Measurements from ENCODE around the gene MOB1B.
"Not testable (repeated sequence)": the region's sequence is repeated elsewhere in the genome, so short reads cannot be mapped to it uniquely, and the experiment has no call there.

MOB1B gene

GRCh38 chr4:71009890-71010588, 107.9 kb downstream of the MOB1B start:
- DNase-seq, result no peak

GRCh38 chr4:71011451-71011850, 109.3 kb downstream of the MOB1B start:
- no peak for DNase-seq

GRCh38 chr4:71017391-71017790, 115.2 kb downstream of the MOB1B start:
- DNase-seq, result not testable (repeated sequence)

GRCh38 chr4:71020611-71021010, 118.4 kb downstream of the MOB1B start:
- no peak for DNase-seq

- DNase-seq, result no peak
Measured at GRCh38 chr4:71025654-71026053, 123.5 kb downstream of the MOB1B start.

- DNase-seq, result no peak
Measured at GRCh38 chr4:71026086-71026485, 123.9 kb downstream of the MOB1B start.

- DNase-seq, result no peak
Measured at GRCh38 chr4:71027611-71028010, 125.4 kb downstream of the MOB1B start.

GRCh38 chr4:71029504-71029903, 127.3 kb downstream of the MOB1B start:
- no peak for DNase-seq

- not testable (repeated sequence) for DNase-seq
Measured at GRCh38 chr4:71032106-71032505, 129.9 kb downstream of the MOB1B start.
